Loucy (cell line): ENCODE data around the gene ARHGAP22.

Source experiments
- CTCF ChIP-seq: fragments of 200-600 bp; sonication (generic); conservative IDR thresholded peaks from 2 replicates; pipeline ENCODE4 v1.5.1; 2014; ENCODE audit warnings: mild to moderate bottlenecking, antibody characterized with exemption, low read length
- EZH2phosphoT487 ChIP-seq: fragments of 200-600 bp; IDR thresholded peaks from 2 replicates; pipeline ENCODE4 v1.6.1; 2018; ENCODE audit warnings: antibody characterized with exemption, mild to moderate bottlenecking, moderate library complexity, borderline replicate concordance

DNA sequence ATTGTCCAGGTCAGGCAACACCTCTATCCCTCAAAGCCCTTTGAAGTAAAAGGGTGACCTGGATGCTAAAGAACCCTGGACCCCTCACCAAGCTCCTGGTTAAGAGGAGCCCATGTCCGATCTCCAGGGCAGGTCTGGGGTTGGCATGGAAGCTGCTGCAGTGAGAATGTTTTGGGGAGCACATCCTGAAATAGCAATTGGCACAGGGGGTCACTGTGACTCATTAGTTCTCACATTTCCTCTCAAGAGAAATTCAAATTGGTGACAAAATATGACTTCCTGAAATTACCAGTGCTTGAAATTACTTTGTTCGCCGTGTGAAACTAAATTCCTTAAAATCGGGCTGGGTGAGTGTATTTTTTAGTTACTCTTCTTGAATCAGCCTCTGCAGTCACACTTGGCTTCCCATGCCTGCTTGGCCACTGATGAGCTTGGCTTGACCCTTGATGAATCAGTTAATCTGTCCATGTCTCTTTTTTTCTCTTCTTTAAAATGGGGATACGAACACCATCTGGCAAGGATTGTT is 18.8 kb upstream of the ARHGAP22 start:
- no peak for TF ChIP-seq CTCF
- no peak for TF ChIP-seq EZH2phosphoT487
